Keratinocyte (primary cell): Measurements from ENCODE around the gene TRIM39.

Experiments used
- EZH2 ChIP-seq: IDR thresholded peaks from one replicate; pipeline ENCODE4 v1.6.1; 2012; ENCODE audit warnings: inconsistent platforms, mild to moderate bottlenecking, low read length, moderate library complexity
- TF ChIP-seq, protein P1 (sequence below), 3 experiments: IDR thresholded peaks in 1 of 3; conservative IDR thresholded peaks in 1 of 3; optimal IDR thresholded peaks in 1 of 3; 2 replicates in 2 of 3; 3 replicates in 1 of 3; pipeline versions ENCODE3 to v1.5.1; 2011; ENCODE audit warnings: low read length in 3 of 3, mild to moderate bottlenecking in 3 of 3, moderate library complexity in 2 of 3, control low read depth in 1 of 3, inconsistent platforms in 1 of 3; ENCODE audit not compliant: insufficient read depth in 2 of 3; ENCODE audit errors: extremely low read depth in 1 of 3

DNA sequence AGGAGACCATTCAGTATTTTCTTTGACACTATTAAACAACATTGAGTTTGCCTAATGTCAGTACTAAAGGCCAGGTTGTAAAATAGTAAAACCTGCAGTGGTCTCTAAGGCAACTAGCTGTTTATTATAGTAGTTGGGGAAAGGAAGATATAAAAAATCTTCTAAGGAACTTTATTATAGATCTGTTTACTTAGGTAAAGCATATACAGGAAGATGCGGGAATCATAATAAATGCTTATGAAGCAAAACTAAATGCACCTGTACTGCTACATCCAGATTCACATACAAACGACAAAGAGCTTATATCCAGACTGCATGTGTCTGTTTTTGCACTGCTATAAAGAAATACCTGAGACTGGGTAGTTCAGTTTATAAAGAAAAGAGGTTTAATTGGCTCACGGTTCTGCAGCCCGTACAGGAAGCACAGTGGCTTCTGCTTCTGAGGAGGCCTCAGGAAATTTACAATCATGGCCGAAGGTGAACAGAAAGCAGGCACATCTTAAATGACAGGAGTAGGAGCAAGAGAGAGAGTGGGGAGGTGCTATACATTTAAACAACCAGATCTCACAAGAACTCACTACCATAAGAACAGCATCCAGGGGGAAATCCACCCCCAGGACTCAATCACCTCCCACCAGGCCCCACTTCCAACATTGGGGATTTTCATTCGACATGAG, 8.7 kb upstream of the TRIM39 start:
- TF ChIP-seq, protein P1, sequence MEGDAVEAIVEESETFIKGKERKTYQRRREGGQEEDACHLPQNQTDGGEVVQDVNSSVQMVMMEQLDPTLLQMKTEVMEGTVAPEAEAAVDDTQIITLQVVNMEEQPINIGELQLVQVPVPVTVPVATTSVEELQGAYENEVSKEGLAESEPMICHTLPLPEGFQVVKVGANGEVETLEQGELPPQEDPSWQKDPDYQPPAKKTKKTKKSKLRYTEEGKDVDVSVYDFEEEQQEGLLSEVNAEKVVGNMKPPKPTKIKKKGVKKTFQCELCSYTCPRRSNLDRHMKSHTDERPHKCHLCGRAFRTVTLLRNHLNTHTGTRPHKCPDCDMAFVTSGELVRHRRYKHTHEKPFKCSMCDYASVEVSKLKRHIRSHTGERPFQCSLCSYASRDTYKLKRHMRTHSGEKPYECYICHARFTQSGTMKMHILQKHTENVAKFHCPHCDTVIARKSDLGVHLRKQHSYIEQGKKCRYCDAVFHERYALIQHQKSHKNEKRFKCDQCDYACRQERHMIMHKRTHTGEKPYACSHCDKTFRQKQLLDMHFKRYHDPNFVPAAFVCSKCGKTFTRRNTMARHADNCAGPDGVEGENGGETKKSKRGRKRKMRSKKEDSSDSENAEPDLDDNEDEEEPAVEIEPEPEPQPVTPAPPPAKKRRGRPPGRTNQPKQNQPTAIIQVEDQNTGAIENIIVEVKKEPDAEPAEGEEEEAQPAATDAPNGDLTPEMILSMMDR (optimal IDR thresholded peaks at IDR 0.05 in 1 of 3, IDR thresholded peaks at IDR 0.05 in 1 of 3, conservative IDR thresholded peaks at IDR 0.05 in 1 of 3; ENCODE audit: extremely low read depth in 1 of 3, insufficient read depth in 2 of 3, low read length in 3 of 3) = no peak
- TF ChIP-seq EZH2 = no peak
